Measurements from ENCODE around the gene EVL. TPM values are rescaled to one million over a fixed set of nuclear protein-coding genes. Genes with fewer than 3 reads are reported as not detected.

The EVL gene
- total and polyA plus RNA-seq, 2 donors (not counting 1 experiment from before 2014, with no cell fraction given): 23.5 to 28.1 TPM

DNA sequence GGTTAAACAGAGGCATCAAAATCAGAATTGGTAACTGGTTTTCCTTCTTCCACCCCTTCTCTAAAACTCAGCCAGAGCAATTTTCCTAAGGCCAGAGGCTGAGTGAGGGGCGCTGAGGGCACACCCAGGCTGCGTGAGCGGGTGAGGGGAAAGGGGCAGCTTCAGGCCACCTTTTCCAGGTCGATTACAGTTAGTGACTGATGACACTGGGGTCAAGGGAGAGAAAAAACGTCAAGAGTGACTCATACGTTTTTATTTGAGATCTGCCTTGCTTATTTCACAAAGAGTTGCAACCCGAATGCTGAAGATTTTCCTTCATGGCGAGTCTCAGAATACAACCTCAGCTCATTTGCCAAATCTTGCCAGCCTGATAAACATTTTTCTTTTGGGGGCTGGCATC lies 46.7 kb upstream of the EVL start:
- TF ChIP-seq, protein P1, sequence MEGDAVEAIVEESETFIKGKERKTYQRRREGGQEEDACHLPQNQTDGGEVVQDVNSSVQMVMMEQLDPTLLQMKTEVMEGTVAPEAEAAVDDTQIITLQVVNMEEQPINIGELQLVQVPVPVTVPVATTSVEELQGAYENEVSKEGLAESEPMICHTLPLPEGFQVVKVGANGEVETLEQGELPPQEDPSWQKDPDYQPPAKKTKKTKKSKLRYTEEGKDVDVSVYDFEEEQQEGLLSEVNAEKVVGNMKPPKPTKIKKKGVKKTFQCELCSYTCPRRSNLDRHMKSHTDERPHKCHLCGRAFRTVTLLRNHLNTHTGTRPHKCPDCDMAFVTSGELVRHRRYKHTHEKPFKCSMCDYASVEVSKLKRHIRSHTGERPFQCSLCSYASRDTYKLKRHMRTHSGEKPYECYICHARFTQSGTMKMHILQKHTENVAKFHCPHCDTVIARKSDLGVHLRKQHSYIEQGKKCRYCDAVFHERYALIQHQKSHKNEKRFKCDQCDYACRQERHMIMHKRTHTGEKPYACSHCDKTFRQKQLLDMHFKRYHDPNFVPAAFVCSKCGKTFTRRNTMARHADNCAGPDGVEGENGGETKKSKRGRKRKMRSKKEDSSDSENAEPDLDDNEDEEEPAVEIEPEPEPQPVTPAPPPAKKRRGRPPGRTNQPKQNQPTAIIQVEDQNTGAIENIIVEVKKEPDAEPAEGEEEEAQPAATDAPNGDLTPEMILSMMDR (conservative IDR thresholded peaks at IDR 0.05 in 1 of 2, IDR thresholded peaks at IDR 0.05 in 1 of 2; ENCODE audit: low read depth in 1 of 2, low read length in 2 of 2): no peak
- Histone ChIP-seq H3K27ac (ENCODE audit: insufficient read depth, low read length) (peak overlapping the region; percentile 78), H3K4me3 (replicated peaks in 1 of 4; ENCODE audit: control extremely low read depth in 1 of 4, insufficient read depth in 1 of 4, low read depth in 3 of 4, low read length in 4 of 4) (no peak overlapping the region), H3K4me2 (ENCODE audit: extremely low read depth, insufficient read depth, low read length) (peak overlapping the region; percentile 2), H2AFZ (ENCODE audit: low read length) (no peak overlapping the region), H4K20me1 (ENCODE audit: control insufficient read depth, extremely low read depth, insufficient read depth, low read length) (no peaks in the 10 kb centered on the region), H3K79me2 (ENCODE audit: control insufficient read depth, insufficient read depth, low read length) (peaks cover 2% of the 10 kb centered on the region), H3K9me3 (ENCODE audit: control insufficient read depth, insufficient read depth, low read depth, low read length) (no peaks in the 10 kb centered on the region), H3K9ac (ENCODE audit: insufficient read depth, low read length) (no peak overlapping the region), H3K4me1 (ENCODE audit: control insufficient read depth, extremely low read depth, insufficient read depth, low read length) (peaks cover 37% of the 10 kb centered on the region), H3K27me3 (ENCODE audit: control insufficient read depth, insufficient read depth, low read length) (no peaks in the 10 kb centered on the region), H3K36me3 (ENCODE audit: control insufficient read depth, insufficient read depth, low read length) (no peaks in the 10 kb centered on the region)
- peak; percentile 37 to 71 for DNase-seq (ENCODE audit: low read depth in 2 of 2)

DNA sequence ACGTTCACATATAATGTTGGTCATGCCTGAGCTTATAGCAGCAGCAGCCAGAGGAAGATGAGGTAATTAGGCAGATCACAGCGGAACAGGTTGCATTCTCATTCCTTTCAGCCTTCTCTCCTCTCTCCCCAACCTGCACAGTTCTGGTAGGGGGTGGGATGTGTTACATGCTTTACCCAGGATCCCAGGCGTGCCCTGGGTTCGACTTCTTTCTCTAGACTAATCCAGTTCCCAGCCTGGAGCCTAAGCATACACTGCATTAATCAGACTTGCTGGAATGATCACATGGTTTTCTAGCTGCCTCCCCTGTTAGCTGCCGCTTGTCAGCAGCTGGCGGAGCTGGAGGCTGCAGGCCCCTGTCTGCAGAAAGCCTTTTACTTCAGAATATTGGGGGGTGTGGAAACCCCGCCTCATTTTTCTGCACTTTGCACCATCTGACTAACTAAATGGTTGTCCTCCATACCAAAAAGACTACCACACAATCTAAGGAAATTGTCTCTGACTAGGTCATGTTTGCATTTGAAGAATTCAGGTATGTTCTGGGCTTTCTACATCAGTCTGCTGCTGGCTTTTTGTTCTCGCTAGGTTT lies 46.0 kb upstream of the EVL start:
- peak overlapping the region; percentile 78 for H3K27ac ChIP-seq (ENCODE audit: insufficient read depth, low read length)
- H3K9ac ChIP-seq (ENCODE audit: insufficient read depth, low read length): peak overlapping the region; percentile 35
- H2AFZ ChIP-seq (ENCODE audit: low read length): no peak overlapping the region

DNA sequence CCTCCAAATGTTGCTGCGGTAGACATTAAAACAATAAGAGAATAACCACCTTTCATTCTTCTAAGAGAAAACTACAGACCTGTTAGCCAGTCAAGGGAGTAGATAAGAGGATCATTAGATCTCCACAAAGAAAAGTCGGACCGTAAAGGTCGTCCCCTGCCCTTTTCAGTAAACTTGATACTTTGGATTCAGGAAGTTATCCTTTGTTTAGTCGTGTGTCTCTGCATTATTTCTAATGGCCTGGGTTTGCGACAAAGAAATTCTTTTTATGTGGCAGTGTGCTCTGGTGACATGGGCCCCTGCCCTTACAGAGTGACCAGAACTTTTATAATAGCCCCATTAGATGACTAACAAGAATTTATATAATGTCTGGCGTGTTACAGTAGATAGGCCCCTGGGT lies 44.6 kb upstream of the EVL start:
- Histone ChIP-seq H3K79me2 (ENCODE audit: control insufficient read depth, insufficient read depth, low read length) (peaks cover 2% of the 10 kb centered on the region), H3K4me1 (ENCODE audit: control insufficient read depth, extremely low read depth, insufficient read depth, low read length) (peaks cover 35% of the 10 kb centered on the region), H4K20me1 (ENCODE audit: control insufficient read depth, extremely low read depth, insufficient read depth, low read length) (no peaks in the 10 kb centered on the region), H3K9me3 (ENCODE audit: control insufficient read depth, insufficient read depth, low read depth, low read length) (no peaks in the 10 kb centered on the region), H3K27me3 (ENCODE audit: control insufficient read depth, insufficient read depth, low read length) (no peaks in the 10 kb centered on the region), H3K4me3 (replicated peaks in 1 of 4; ENCODE audit: control extremely low read depth in 1 of 4, insufficient read depth in 1 of 4, low read depth in 3 of 4, low read length in 4 of 4) (no peak overlapping the region), H3K9ac (ENCODE audit: insufficient read depth, low read length) (no peak overlapping the region), H3K4me2 (ENCODE audit: extremely low read depth, insufficient read depth, low read length) (no peak overlapping the region), H2AFZ (ENCODE audit: low read length) (no peak overlapping the region), H3K27ac (ENCODE audit: insufficient read depth, low read length) (no peak overlapping the region), H3K36me3 (ENCODE audit: control insufficient read depth, insufficient read depth, low read length) (no peaks in the 10 kb centered on the region)
- DNase-seq (ENCODE audit: low read depth in 2 of 2): no peak
- TF ChIP-seq, protein P1 (conservative IDR thresholded peaks at IDR 0.05 in 1 of 2, IDR thresholded peaks at IDR 0.05 in 1 of 2; ENCODE audit: low read depth in 1 of 2, low read length in 2 of 2): no peak
- no peak for TF ChIP-seq EZH2 (IDR thresholded peaks at IDR 0.05; ENCODE audit: low read length, missing control alignments)

More for the DNA sequence above, 46.0 kb upstream of the EVL start:
- peak overlapping the region; percentile 75 for H3K4me2 ChIP-seq (ENCODE audit: extremely low read depth, insufficient read depth, low read length)
- peak; percentile 68 to 70 for DNase-seq (ENCODE audit: low read depth in 2 of 2)
- no peaks in the 10 kb centered on the region for H3K9me3 ChIP-seq (ENCODE audit: control insufficient read depth, insufficient read depth, low read depth, low read length)
- TF ChIP-seq, protein P1 (conservative IDR thresholded peaks at IDR 0.05 in 1 of 2, IDR thresholded peaks at IDR 0.05 in 1 of 2; ENCODE audit: low read depth in 1 of 2, low read length in 2 of 2): no peak
- TF ChIP-seq EZH2 (IDR thresholded peaks at IDR 0.05; ENCODE audit: low read length, missing control alignments): no peak
- H3K4me3 ChIP-seq (replicated peaks in 1 of 4; ENCODE audit: control extremely low read depth in 1 of 4, insufficient read depth in 1 of 4, low read depth in 3 of 4, low read length in 4 of 4): peak overlapping the region in 1 of 4 experiments; percentile 33
- H3K36me3 ChIP-seq (ENCODE audit: control insufficient read depth, insufficient read depth, low read length): no peaks in the 10 kb centered on the region
- H3K79me2 ChIP-seq (ENCODE audit: control insufficient read depth, insufficient read depth, low read length): peaks cover 2% of the 10 kb centered on the region
- H4K20me1 ChIP-seq (ENCODE audit: control insufficient read depth, extremely low read depth, insufficient read depth, low read length): no peaks in the 10 kb centered on the region
- peaks cover 40% of the 10 kb centered on the region for H3K4me1 ChIP-seq (ENCODE audit: control insufficient read depth, extremely low read depth, insufficient read depth, low read length)
- no peaks in the 10 kb centered on the region for H3K27me3 ChIP-seq (ENCODE audit: control insufficient read depth, insufficient read depth, low read length)

Data from fibroblast of lung (primary cell).